Coronary artery (tissue), 2 donors: ENCODE measurements around the gene MICAL2.

Experiments used
- DNase-seq: peaks from one replicate; pipeline ENCODE4 v3.0.0-alpha.2; 2017; ENCODE audit warnings: low spot score
- H3K27ac ChIP-seq, 2 donors: fragments of 200-600 bp; sonication (generic); one replicate each; pipeline ENCODE4 v1.5.1; 2016 to 2019
- H3K4me3 ChIP-seq: fragments of 200-600 bp; sonication (generic); 2 replicates; pipeline ENCODE4 v1.5.1; 2016; ENCODE audit warnings: mild to moderate bottlenecking, moderate library complexity
- TF ChIP-seq, protein P1 (sequence below): fragments of 200-600 bp; sonication (generic); IDR thresholded peaks from one replicate; pipeline ENCODE4 v1.5.1; 2019; ENCODE audit warnings: antibody characterized with exemption

MICAL2 gene

DNA sequence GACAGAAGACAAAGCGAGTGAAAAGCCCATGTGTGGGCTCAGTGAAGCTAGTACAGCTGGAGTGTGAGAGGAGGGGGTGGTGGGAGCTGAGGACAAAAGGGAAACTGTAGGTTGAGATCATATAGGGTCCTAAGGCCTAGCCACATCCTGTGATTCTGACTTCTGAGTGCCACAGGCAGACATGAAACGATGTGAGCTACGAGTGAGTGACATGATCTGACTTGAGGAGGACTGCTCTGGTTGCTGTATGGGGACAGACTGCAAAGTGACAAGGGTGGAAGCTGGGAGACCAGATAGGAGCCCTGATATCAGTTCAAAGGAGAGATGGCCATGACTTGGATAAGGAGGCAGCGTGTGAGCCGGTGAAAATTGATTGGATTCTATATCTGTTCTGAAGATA lies 85.4 kb downstream of the MICAL2 start:
- TF ChIP-seq, protein P1, sequence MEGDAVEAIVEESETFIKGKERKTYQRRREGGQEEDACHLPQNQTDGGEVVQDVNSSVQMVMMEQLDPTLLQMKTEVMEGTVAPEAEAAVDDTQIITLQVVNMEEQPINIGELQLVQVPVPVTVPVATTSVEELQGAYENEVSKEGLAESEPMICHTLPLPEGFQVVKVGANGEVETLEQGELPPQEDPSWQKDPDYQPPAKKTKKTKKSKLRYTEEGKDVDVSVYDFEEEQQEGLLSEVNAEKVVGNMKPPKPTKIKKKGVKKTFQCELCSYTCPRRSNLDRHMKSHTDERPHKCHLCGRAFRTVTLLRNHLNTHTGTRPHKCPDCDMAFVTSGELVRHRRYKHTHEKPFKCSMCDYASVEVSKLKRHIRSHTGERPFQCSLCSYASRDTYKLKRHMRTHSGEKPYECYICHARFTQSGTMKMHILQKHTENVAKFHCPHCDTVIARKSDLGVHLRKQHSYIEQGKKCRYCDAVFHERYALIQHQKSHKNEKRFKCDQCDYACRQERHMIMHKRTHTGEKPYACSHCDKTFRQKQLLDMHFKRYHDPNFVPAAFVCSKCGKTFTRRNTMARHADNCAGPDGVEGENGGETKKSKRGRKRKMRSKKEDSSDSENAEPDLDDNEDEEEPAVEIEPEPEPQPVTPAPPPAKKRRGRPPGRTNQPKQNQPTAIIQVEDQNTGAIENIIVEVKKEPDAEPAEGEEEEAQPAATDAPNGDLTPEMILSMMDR: no peak
- DNase-seq: no peak
- no peak overlapping the region for H3K4me3 ChIP-seq
- H3K27ac ChIP-seq: peak overlapping the region; percentile 30 to 95

DNA sequence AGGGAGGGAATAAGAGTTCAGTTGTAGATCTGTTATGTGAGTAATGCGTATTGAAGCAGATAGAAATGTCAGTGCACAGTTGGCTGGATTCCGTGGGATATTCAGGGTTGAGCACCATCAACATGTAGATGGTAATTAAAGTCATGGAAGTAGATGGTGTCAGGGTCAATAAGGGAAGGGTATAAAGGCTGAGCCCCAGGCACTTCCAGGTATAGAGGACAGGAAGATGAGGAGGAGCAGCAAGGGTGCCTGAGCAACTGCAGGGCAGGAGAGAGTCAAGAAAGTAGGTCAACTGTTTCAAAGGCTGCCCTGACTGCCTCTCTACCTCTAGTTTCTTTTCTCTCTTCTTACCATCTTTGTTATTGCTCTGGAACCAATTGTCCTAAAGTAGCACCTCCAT lies 85.9 kb downstream of the MICAL2 start:
- Histone ChIP-seq H3K27ac (peak overlapping the region; percentile 30 to 95), H3K4me3 (no peak overlapping the region)
- TF ChIP-seq, protein P1: no peak
- DNase-seq: no peak

DNA sequence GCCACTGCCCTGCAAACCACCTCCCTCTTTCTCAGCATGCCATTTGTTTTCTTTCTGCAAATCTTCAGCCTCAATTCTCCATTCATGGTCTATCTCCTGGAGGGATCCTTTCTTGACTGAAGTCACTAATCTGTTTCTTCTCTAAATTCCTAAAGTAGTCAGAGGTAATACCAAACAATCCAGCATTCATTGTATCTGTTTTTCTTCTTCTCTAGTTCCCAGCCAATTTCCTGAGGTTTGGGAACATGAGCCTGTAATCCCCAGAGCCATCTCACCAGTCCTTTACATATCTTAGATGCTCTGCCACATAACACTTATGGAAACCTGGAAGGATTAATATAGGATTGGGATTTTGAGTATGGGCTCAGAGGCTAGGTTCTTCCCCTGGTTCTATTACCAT lies 86.5 kb downstream of the MICAL2 start:
- DNase-seq: no peak
- TF ChIP-seq, protein P1: no peak
- Histone ChIP-seq H3K4me3 (no peak overlapping the region), H3K27ac (peak overlapping the region; percentile 30 to 95)

DNA sequence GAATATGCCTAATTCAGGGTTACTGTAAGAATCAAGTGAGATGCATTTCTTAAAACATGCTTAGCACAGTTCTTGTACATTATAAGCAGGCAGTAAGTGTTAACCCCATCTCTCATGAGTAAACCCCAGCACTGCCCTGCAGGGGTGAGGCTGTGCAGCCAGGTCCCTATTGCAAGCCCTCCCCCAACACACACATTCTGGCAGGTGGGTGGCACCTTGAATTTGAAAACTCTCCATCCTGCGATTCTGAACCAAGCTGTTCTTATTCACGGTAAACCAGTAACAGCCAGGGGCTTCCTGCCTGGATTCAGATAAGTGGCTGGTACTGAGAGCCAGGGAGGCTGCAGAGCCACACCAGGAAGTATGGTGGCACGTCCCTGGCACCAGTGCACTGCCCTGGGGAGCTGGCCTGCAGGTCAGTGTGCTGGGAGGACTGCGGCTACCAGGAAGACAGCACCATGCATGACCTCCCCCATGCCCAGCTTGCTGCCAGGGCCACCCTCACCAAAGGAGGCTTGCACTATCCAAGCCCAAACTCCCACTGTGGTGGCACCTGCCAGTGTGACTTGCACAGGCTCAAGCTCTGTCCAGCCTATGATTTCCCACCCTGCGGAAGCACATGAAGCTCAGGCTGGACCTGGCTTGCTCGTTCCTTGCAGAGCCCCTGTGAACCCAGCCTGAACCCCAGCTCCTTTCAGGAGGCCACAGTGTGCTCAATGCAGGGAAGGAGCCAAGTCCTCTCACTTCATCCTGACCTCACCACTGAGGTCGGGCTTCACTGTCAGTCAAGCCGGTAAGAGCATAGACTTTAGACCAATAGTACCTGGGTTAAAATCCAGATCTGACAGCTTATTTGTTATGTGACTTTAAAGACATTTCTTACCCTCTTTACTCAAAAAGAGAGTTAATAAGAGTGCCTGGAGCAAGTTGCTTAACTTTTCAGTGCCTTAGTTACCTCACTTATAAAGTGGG lies 88.1 kb downstream of the MICAL2 start:
- DNase-seq: peak; percentile 72
- no peak overlapping the region for H3K4me3 ChIP-seq
- TF ChIP-seq, protein P1: no peak
- peak overlapping the region; percentile 90 to 95 for H3K27ac ChIP-seq

DNA sequence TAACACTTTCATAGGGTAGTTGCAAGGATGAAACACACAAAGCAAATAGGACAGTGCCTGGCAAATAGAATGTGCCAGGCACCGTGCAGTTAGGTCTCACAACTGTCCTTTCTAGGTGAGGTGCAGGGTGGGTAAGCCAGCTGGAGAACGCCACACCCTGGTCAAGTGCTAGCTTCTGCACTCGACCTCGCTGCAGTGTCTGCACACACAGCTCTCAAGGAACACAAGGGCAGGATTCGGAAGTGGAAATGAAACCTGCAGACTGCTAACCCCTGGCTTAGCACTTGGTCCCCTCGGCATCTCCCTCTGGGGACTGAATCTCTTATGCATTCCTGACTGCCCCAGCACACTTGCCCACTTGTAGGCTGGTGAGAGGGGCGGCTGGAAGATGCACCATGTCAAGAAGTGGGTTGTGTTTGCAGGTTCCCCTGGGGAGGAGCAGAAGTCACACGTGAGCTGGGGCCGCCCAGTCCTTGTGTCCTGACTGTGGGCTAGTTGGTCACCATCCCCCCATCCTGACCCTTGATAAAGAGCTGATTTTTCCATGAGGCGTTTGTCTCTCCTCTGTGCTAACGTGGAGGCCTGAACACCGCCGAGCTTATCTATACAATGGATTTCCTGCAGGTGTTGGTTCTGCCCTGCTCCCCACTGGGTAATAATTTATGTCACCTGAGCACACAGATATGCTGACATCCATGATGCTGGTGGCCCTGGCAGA lies 89.0 kb downstream of the MICAL2 start:
- no peak overlapping the region for H3K4me3 ChIP-seq
- TF ChIP-seq, protein P1: no peak
- DNase-seq: no peak
- peak overlapping the region; percentile 90 to 95 for H3K27ac ChIP-seq

DNA sequence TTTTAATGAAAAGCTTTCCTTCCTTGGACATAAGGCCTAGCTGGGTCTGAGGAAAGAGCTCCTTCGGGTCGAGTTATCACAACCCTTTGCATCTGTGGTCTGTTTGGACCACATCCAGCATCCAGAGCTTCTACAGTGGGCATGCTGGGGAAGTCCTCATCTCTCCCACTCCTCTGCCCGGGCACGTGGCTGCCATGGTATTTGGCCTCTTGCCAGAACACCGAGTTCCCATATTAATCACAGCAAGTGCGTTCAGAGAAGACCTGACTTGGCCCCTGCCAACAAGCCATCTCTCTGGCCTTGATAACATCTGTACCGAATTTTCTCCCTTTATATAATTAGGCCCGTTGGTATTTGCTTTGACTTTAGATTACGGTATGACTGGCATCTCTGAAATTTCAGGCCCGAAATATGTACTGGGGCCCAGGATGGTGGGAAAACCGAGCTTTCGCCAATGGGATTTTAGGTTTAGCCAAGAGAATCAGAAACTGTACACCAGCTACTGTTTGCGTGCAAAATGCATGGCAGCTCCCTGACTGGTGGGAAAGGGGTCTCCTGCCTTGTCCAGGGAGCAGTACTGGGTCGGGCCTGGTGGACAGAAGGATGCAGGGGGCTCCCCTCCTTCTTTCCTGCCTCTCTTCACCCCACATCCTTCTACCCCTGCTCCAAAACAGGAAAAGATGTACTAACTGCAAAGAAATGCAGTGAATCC lies 90.0 kb downstream of the MICAL2 start:
- peak overlapping the region; percentile 90 to 95 for H3K27ac ChIP-seq
- peak; percentile 96 for DNase-seq
- TF ChIP-seq, protein P1: no peak
- no peak overlapping the region for H3K4me3 ChIP-seq
